Endothelial cell of umbilical vein (primary cell): Measurements from ENCODE around the gene METTL15. TPM values are rescaled to one million over a fixed set of nuclear protein-coding genes. Genes with fewer than 3 reads are reported as not detected.

Source experiments
- BruUV-seq: library from RNA; stranded (reverse); fragments of 400-500 nt; replicated peaks from 2 replicates; lab custom pipeline; 2021; lab: Mats Ljungman, UMichigan
- CTCF ChIA-PET: fragments of 300-600, 350-600 bp; sonication (Branson Sonifier 250); formaldehyde crosslinking; loops from one replicate; lab custom pipeline; 2021; ENCODE audit warnings: antibody characterized with exemption, inconsistent platforms; lab: Charles Lee
- POLR2A ChIA-PET: fragments of 300-600, 350-600 bp; sonication (Branson Sonifier 250); formaldehyde crosslinking; loops from one replicate; lab custom pipeline; 2021; ENCODE audit warnings: antibody characterized with exemption, inconsistent platforms; lab: Charles Lee
- DNase-seq: peaks from one replicate; pipeline ENCODE4 v3.0.0-alpha.2; 2011; ENCODE audit warnings: low read depth, low spot score
- FAIRE-seq: peaks from 2 replicates; lab custom pipeline; 2011; peaks lifted over from hg19 to GRCh38; lab: Jason Lieb, UNC
- H2AFZ ChIP-seq: 2 replicates; pipeline ENCODE4 v1.6.0; 2012; ENCODE audit warnings: low read depth, low read length, control low read depth, inconsistent platforms
- H3K27ac ChIP-seq: 2 replicates; pipeline ENCODE4 v1.5.1; 2011; ENCODE audit warnings: low read depth, mild to moderate bottlenecking, control low read depth, low read length, moderate library complexity; ENCODE audit not compliant: insufficient read depth
- H3K27me3 ChIP-seq, 2 experiments: 2 replicates each; pipeline versions ENCODE4 v1.6.0 to v1.6.1; 2011; ENCODE audit warnings: low read length in 2 of 2, mixed read lengths in 1 of 2; ENCODE audit not compliant: control insufficient read depth in 2 of 2, insufficient read depth in 2 of 2
- H3K36me3 ChIP-seq, 2 experiments: 2 replicates in 1 of 2; 3 replicates in 1 of 2; pipeline ENCODE4 v1.5.1; 2011; ENCODE audit warnings: low read length in 2 of 2, mild to moderate bottlenecking in 1 of 2, moderate library complexity in 1 of 2; ENCODE audit not compliant: control insufficient read depth in 2 of 2, insufficient read depth in 2 of 2; ENCODE audit errors: extremely low read depth in 1 of 2
- H3K4me1 ChIP-seq: 3 replicates; pipeline ENCODE4 v1.5.1; 2011; ENCODE audit warnings: mild to moderate bottlenecking, low read length; ENCODE audit not compliant: control insufficient read depth, insufficient read depth; ENCODE audit errors: extremely low read depth
- H3K4me2 ChIP-seq: 2 replicates; pipeline ENCODE4 v1.6.1; 2011; ENCODE audit warnings: low read length, control low read depth, mixed read lengths; ENCODE audit not compliant: insufficient read depth
- H3K4me3 ChIP-seq, 3 experiments: fragments of 200-600 bp in 1 of 3; sonication (generic), shearing (Covaris generic) in 1 of 3; replicated peaks in 1 of 3; 2 replicates each; pipeline ENCODE4 v1.5.1; 2011 to 2016; ENCODE audit warnings: control low read depth in 3 of 3, low read length in 3 of 3, mild to moderate bottlenecking in 2 of 3, inconsistent platforms in 1 of 3, low read depth in 1 of 3, moderate library complexity in 1 of 3; ENCODE audit not compliant: insufficient read depth in 1 of 3
- H3K79me2 ChIP-seq: 2 replicates; pipeline ENCODE4 v1.6.0; 2012; ENCODE audit warnings: low read length, inconsistent platforms; ENCODE audit not compliant: control insufficient read depth, insufficient read depth
- H3K9ac ChIP-seq: replicated peaks from 2 replicates; pipeline ENCODE3; 2011; ENCODE audit warnings: low read length, control low read depth; ENCODE audit not compliant: insufficient read depth; ENCODE audit errors: extremely low read depth
- H3K9me1 ChIP-seq: replicated peaks from 3 replicates; pipeline ENCODE4 v1.6.0; 2011; ENCODE audit warnings: mild to moderate bottlenecking, low read length; ENCODE audit not compliant: control insufficient read depth, insufficient read depth; ENCODE audit errors: extremely low read depth
- H3K9me3 ChIP-seq: replicated peaks from 2 replicates; pipeline ENCODE4 v1.5.1; 2012; ENCODE audit warnings: low read length, inconsistent platforms; ENCODE audit not compliant: control insufficient read depth, insufficient read depth
- H4K20me1 ChIP-seq: replicated peaks from 2 replicates; pipeline ENCODE3; 2011; ENCODE audit warnings: mild to moderate bottlenecking, low read length; ENCODE audit not compliant: control insufficient read depth, insufficient read depth; ENCODE audit errors: extremely low read depth
- CTCF ChIP-seq, 2 donors: IDR thresholded peaks; 1 replicate in 1 of 2; 2 replicates in 1 of 2; pipeline ENCODE4 v1.5.1; 2011; ENCODE audit warnings: low read length in 2 of 2, mild to moderate bottlenecking in 2 of 2, moderate library complexity in 2 of 2, control low read depth in 1 of 2, inconsistent platforms in 1 of 2, low read depth in 1 of 2; ENCODE audit not compliant: insufficient read depth in 1 of 2; ENCODE audit errors: extremely low read depth in 1 of 2
- EZH2 ChIP-seq: IDR thresholded peaks from 2 replicates; pipeline ENCODE4 v1.6.1; 2012; ENCODE audit warnings: borderline replicate concordance, low read depth, mild to moderate bottlenecking, moderate library complexity, low read length, inconsistent platforms; ENCODE audit not compliant: severe bottlenecking
- FOS ChIP-seq: IDR thresholded peaks from 2 replicates; pipeline ENCODE4 v1.6.1; 2011; ENCODE audit warnings: mild to moderate bottlenecking, low read length, moderate library complexity, borderline replicate concordance; ENCODE audit not compliant: insufficient read depth
- GATA2 ChIP-seq: IDR thresholded peaks from 2 replicates; pipeline ENCODE4 v1.7.0; 2011; ENCODE audit warnings: low read depth, mild to moderate bottlenecking, moderate library complexity, mixed read lengths, low read length; ENCODE audit not compliant: insufficient read length, insufficient read depth
- JUN ChIP-seq: IDR thresholded peaks from 2 replicates; pipeline ENCODE4 v1.6.1; 2011; ENCODE audit warnings: borderline replicate concordance, low read depth; ENCODE audit not compliant: insufficient read length, insufficient read depth
- MYC ChIP-seq: IDR thresholded peaks from one replicate; pipeline ENCODE4 v1.6.1; 2011; ENCODE audit warnings: mild to moderate bottlenecking, low read depth, low read length
- POLR2A ChIP-seq: IDR thresholded peaks from 2 replicates; pipeline ENCODE4 v1.6.1; 2012; ENCODE audit warnings: low read depth, mild to moderate bottlenecking, control low read depth, low read length
- POLR2AphosphoS5 ChIP-seq: IDR thresholded peaks from 2 replicates; pipeline ENCODE4 v1.6.1; 2012; ENCODE audit warnings: low read depth, mild to moderate bottlenecking, control low read depth, low read length, moderate library complexity; ENCODE audit not compliant: insufficient read depth
- dilution Hi-C: fragments of 300-500 bp; cut with MboI; formaldehyde crosslinking; loops from one replicate; pipeline ENCODE4 v1.15.0; 2019; ENCODE audit warnings: low sequenced_read_pairs; ENCODE audit not compliant: extremely low pct_ligation_motif_present
- intact Hi-C: fragments of 100-400 bp; cut with micrococcal nuclease; formaldehyde crosslinking; loops from one replicate; pipeline ENCODE4 v1.10.0; 2022
- polyA plus RNA-seq, 4 experiments: library from polyadenylated mRNA; depleted of rRNA in 3 of 4; stranded (reverse) in 3 of 4; unstranded in 1 of 4; fragments of >200 nt; gene quantifications; 2 replicates each; pipeline versions ENCODE4 v1.2.1 to v1.2.3, GENCODE V29; 2011 to 2012; ENCODE audit warnings: missing spikeins in 1 of 4
- total RNA-seq: library from RNA; stranded (reverse); gene quantifications from 2 replicates; pipeline ENCODE4 v1.2.3, GENCODE V29; 2021

The METTL15 gene
- total and polyA plus RNA-seq, 2 donors (not counting 3 experiments of a cell fraction or from before 2014, with no cell fraction given) = 3.2 to 12.1 TPM

- peaks cover 3% of the 10 kb centered on the region for H4K20me1 ChIP-seq
- H3K27ac ChIP-seq = no peak overlapping the region
- FAIRE-seq = no peak
- POLR2A ChIA-PET = no interaction called here
- no peaks in the 10 kb centered on the region for H3K36me3 ChIP-seq
- H3K9me1 ChIP-seq = no peaks in the 10 kb centered on the region
- intact Hi-C loops = no loop called here
- H3K9ac ChIP-seq = no peak overlapping the region
- no peak for TF ChIP-seq CTCF (IDR thresholded peaks at IDR 0.05; ENCODE audit: extremely low read depth in 1 of 2, insufficient read depth in 1 of 2, low read depth in 1 of 2, low read length in 2 of 2)
- no peak for TF ChIP-seq JUN
- no peak for TF ChIP-seq EZH2
- no peak for TF ChIP-seq POLR2AphosphoS5
- TF ChIP-seq POLR2A = no peak
- TF ChIP-seq FOS = no peak
- H3K4me2 ChIP-seq = no peak overlapping the region
- H3K4me3 ChIP-seq = no peak overlapping the region
- dilution Hi-C loops = no loop called here
- no peak for DNase-seq
- BruUV-seq = no TSS peak
- H3K79me2 ChIP-seq = no peaks in the 10 kb centered on the region
- H2AFZ ChIP-seq = no peak overlapping the region
- CTCF ChIA-PET = no interaction called here
- no peaks in the 10 kb centered on the region for H3K9me3 ChIP-seq
- H3K27me3 ChIP-seq = no peaks in the 10 kb centered on the region
- H3K4me1 ChIP-seq = no peaks in the 10 kb centered on the region
Observed at GRCh38 chr11:28250192-28250591, 142.0 kb downstream of the METTL15 start.

- TF ChIP-seq POLR2A (no peak), CTCF (IDR thresholded peaks at IDR 0.05; ENCODE audit: extremely low read depth in 1 of 2, insufficient read depth in 1 of 2, low read depth in 1 of 2, low read length in 2 of 2) (no peak), JUN (no peak), MYC (no peak), GATA2 (no peak), POLR2AphosphoS5 (no peak), EZH2 (no peak), FOS (no peak)
- Histone ChIP-seq H3K27ac (no peak overlapping the region), H2AFZ (no peak overlapping the region), H4K20me1 (peaks cover 3% of the 10 kb centered on the region), H3K36me3 (no peaks in the 10 kb centered on the region), H3K4me1 (no peaks in the 10 kb centered on the region), H3K27me3 (no peaks in the 10 kb centered on the region), H3K4me3 (no peak overlapping the region), H3K9ac (no peak overlapping the region), H3K9me1 (no peaks in the 10 kb centered on the region), H3K79me2 (no peaks in the 10 kb centered on the region), H3K4me2 (no peak overlapping the region), H3K9me3 (no peaks in the 10 kb centered on the region)
- CTCF ChIA-PET = no interaction called here
- BruUV-seq = no TSS peak
- intact Hi-C loops = no loop called here
- POLR2A ChIA-PET = no interaction called here
- no peak for DNase-seq
- dilution Hi-C loops = no loop called here
- no peak for FAIRE-seq
Observed at GRCh38 chr11:28251257-28251656, 143.1 kb downstream of the METTL15 start.
